Omental fat pad (tissue), 4 donors: ENCODE results near the gene ERI2. TPM values are rescaled to one million over a fixed set of nuclear protein-coding genes. Genes with fewer than 3 reads are reported as not detected.
"Not testable (repeated sequence)": the region's sequence is repeated elsewhere in the genome, so short reads cannot be mapped to it uniquely, and the experiment has no call there.

Experiments used
- ATAC-seq: fragments of 150-250 bp; one replicate; pipeline ENCODE4 v1.9.1; 2016; ENCODE audit warnings: mild to moderate bottlenecking, moderate library complexity; ENCODE audit not compliant: low FRiP score
- DNase-seq: peaks from one replicate; pipeline ENCODE4 v3.0.0-alpha.2; 2019; ENCODE audit warnings: low spot score
- CTCF ChIP-seq, 3 donors: fragments of 450-650 bp; IDR thresholded peaks; one replicate each; pipeline ENCODE4 v1.5.1; 2016 to 2017; ENCODE audit warnings: antibody characterized with exemption in 3 of 3, mild to moderate bottlenecking in 3 of 3, moderate library complexity in 2 of 3
- total RNA-seq, 4 donors: library from RNA; depleted of rRNA; stranded (reverse); fragments of >200 nt; gene quantifications; one replicate each; pipeline ENCODE4 v1.1.0, GENCODE V29; 2016

Gene ERI2
- total RNA-seq, 4 donors from 2014 or later, result 7.7 to 16.3 (median 12.9) TPM

GRCh38 chr16:20818929-20819585 is 12.8 kb upstream of the ERI2 start:
- ATAC-seq, result no peak
- DNase-seq, result no peak
- no peak for TF ChIP-seq CTCF (IDR thresholded peaks at IDR 0.05)

GRCh38 chr16:20814784-20815183 is 8.5 kb upstream of the ERI2 start:
- TF ChIP-seq CTCF (IDR thresholded peaks at IDR 0.05), result no peak
- DNase-seq (no peak), ATAC-seq (no peak)

GRCh38 chr16:20812510-20812909 is 6.2 kb upstream of the ERI2 start:
- DNase-seq, result no peak
- no peak for ATAC-seq
- TF ChIP-seq CTCF (IDR thresholded peaks at IDR 0.05), result no peak

GRCh38 chr16:20811889-20812439 is 5.7 kb upstream of the ERI2 start:
- TF ChIP-seq CTCF (IDR thresholded peaks at IDR 0.05), result no peak
- no peak for ATAC-seq
- DNase-seq, result no peak

- no peak for ATAC-seq
- TF ChIP-seq CTCF (IDR thresholded peaks at IDR 0.05), result no peak
- DNase-seq, result no peak
Observed at GRCh38 chr16:20807862-20808261, 1.6 kb upstream of the ERI2 start.

GRCh38 chr16:20805684-20806167 is 546 bp downstream of the ERI2 start:
- not testable (repeated sequence) for DNase-seq, ATAC-seq

GRCh38 chr16:20803561-20804214 is 2.6 kb downstream of the ERI2 start:
- TF ChIP-seq CTCF (IDR thresholded peaks at IDR 0.05), result no peak
- ATAC-seq (no peak), DNase-seq (no peak)
